K562 (cell line): ENCODE data around the gene ITPR2. TPM values are rescaled to one million over a fixed set of nuclear protein-coding genes. Genes with fewer than 3 reads are reported as not detected.

ENCODE experiments used
- ATAC-seq: fragments of 200-7000 bp; cut with Tn5 transposase; 3 replicates; pipeline ENCODE4 v1.9.1; 2020; ENCODE audit warnings: moderate library complexity
- BruUV-seq: library from RNA; stranded (reverse); fragments of 400-500 nt; replicated peaks from 2 replicates; lab custom pipeline; 2021; lab: Mats Ljungman, UMichigan
- CTCF ChIA-PET: fragments of 300-600 bp; formaldehyde crosslinking; extraction: SDS; loops from one replicate; lab custom pipeline; 2021; ENCODE audit warnings: low intra/inter-chr PET ratio; lab: Yijun Ruan, JAX
- POLR2A ChIA-PET: fragments of 300-600, 350-650 bp; sonication (Branson Sonifier 250); formaldehyde crosslinking; extraction: SDS; loops from one replicate; lab custom pipeline; 2021; ENCODE audit warnings: antibody characterized with exemption, inconsistent platforms; lab: Yijun Ruan, JAX
- DNase-seq, 4 experiments: peaks; one replicate each; pipeline versions ENCODE4 v3.0.0 to v3.0.0-alpha.2; 2011 to 2018; ENCODE audit warnings: low spot score in 3 of 4, mixed read lengths in 3 of 4; ENCODE audit errors: extremely low read depth in 1 of 4
- FAIRE-seq: peaks from 2 replicates; lab custom pipeline; 2011; peaks lifted over from hg19 to GRCh38; lab: Jason Lieb, UNC
- H2AFZ ChIP-seq: 2 replicates; pipeline ENCODE4 v1.6.0; 2011; ENCODE audit warnings: low read depth, low read length, control low read depth, inconsistent platforms
- H3K27ac ChIP-seq: fragments of 200-600 bp; 3 replicates; pipeline ENCODE4 v1.8.0; 2011; ENCODE audit warnings: low read depth, mild to moderate bottlenecking, control low read depth, inconsistent platforms, low read length, moderate library complexity, mixed read lengths; ENCODE audit errors: extremely low read depth
- H3K27me3 ChIP-seq, 2 experiments: fragments of 300-600 bp in 1 of 2; 2 replicates in 1 of 2; 3 replicates in 1 of 2; pipeline versions ENCODE4 v1.6.0 to v1.8.0; 2011; ENCODE audit warnings: inconsistent platforms in 2 of 2, low read length in 2 of 2, mild to moderate bottlenecking in 1 of 2, mixed read lengths in 1 of 2, moderate library complexity in 1 of 2; ENCODE audit not compliant: control insufficient read depth in 2 of 2, insufficient read depth in 2 of 2
- H3K36me3 ChIP-seq: fragments of 300-600 bp; 3 replicates; pipeline ENCODE4 v1.8.0; 2011; ENCODE audit warnings: mild to moderate bottlenecking, low read length, inconsistent platforms; ENCODE audit not compliant: control insufficient read depth, insufficient read depth
- H3K4me1 ChIP-seq, 2 experiments: fragments of 200-600 bp in 1 of 2; replicated peaks in 1 of 2; 2 replicates in 1 of 2; 3 replicates in 1 of 2; pipeline versions ENCODE4 v1.5.1 to v1.8.0; 2011; ENCODE audit warnings: inconsistent platforms in 2 of 2, low read length in 2 of 2, mild to moderate bottlenecking in 1 of 2, mixed read lengths in 1 of 2, moderate library complexity in 1 of 2; ENCODE audit not compliant: control insufficient read depth in 2 of 2, insufficient read depth in 2 of 2
- H3K4me2 ChIP-seq: 2 replicates; pipeline ENCODE4 v1.6.1; 2011; ENCODE audit warnings: low read length, control low read depth, inconsistent platforms, mixed read lengths; ENCODE audit not compliant: insufficient read depth
- H3K4me3 ChIP-seq: fragments of 200-600 bp; sonication (generic), shearing (Covaris generic); 2 replicates; pipeline ENCODE4 v1.5.1; 2016; ENCODE audit warnings: control low read depth, inconsistent platforms
- H3K79me2 ChIP-seq: fragments of 200-600 bp; 3 replicates; pipeline ENCODE4 v1.8.0; 2011; ENCODE audit warnings: low read length, inconsistent platforms; ENCODE audit not compliant: control insufficient read depth, insufficient read depth
- H3K9ac ChIP-seq, 2 experiments: 2 replicates each; pipeline versions ENCODE4 v1.6.0 to v1.6.1; 2011; ENCODE audit warnings: low read depth in 2 of 2, low read length in 2 of 2, control low read depth in 1 of 2, inconsistent platforms in 1 of 2, mild to moderate bottlenecking in 1 of 2, mixed read lengths in 1 of 2; ENCODE audit not compliant: insufficient read depth in 1 of 2
- H3K9me1 ChIP-seq: one replicate; pipeline ENCODE4 v1.6.0; 2011; ENCODE audit warnings: inconsistent platforms, mild to moderate bottlenecking, low read length, moderate library complexity; ENCODE audit not compliant: control insufficient read depth, insufficient read depth
- H3K9me3 ChIP-seq: replicated peaks from 2 replicates; pipeline ENCODE4 v1.5.1; 2011; ENCODE audit warnings: low read depth, low read length, inconsistent platforms; ENCODE audit not compliant: control insufficient read depth, insufficient read depth
- H4K20me1 ChIP-seq: replicated peaks from 2 replicates; pipeline ENCODE4 v1.6.1; 2011; ENCODE audit warnings: low read length, inconsistent platforms, mixed read lengths; ENCODE audit not compliant: control insufficient read depth, insufficient read depth
- BCOR ChIP-seq: fragments of 450-650 bp; IDR thresholded peaks from 2 replicates; pipeline ENCODE4 v1.6.1; 2016
- JUNB ChIP-seq: fragments of 450-650 bp; formaldehyde crosslinking; conservative IDR thresholded peaks from 2 replicates; pipeline ENCODE4 v1.4.0; 2020; ENCODE audit warnings: mild to moderate bottlenecking
- SMARCB1 ChIP-seq: IDR thresholded peaks from 2 replicates; pipeline ENCODE4 v1.6.1; 2011; ENCODE audit warnings: improper control_type of control experiment, low read depth; ENCODE audit not compliant: insufficient read length
- WHSC1 ChIP-seq: IDR thresholded peaks from one replicate; pipeline ENCODE4 v1.6.1; 2012; ENCODE audit warnings: low read length, control low read depth, inconsistent platforms
- ZNF75A ChIP-seq: fragments of 450-650 bp; formaldehyde crosslinking; IDR thresholded peaks from 2 replicates; pipeline ENCODE4 v1.4.0; 2020; ENCODE audit warnings: mild to moderate bottlenecking
- WGBS: fragments of 100-300 bp; shearing (Covaris generic); methylation state at CpG from one replicate; pipeline ENCODE4 v1.1.6; 2016; ENCODE audit warnings: low coverage, mixed read lengths; ENCODE audit not compliant: insufficient coverage; ENCODE audit errors: missing lambda C conversion rate; 5-methylcytosine and 5-hydroxymethylcytosine counted together
- in situ Hi-C: fragments of 300-500 bp; cut with MboI; formaldehyde crosslinking; loops from 4 replicates; pipeline ENCODE4 v1.15.0; 2018; ENCODE audit warnings: inconsistent platforms, mixed read lengths
- intact Hi-C: fragments of 100-400 bp; cut with micrococcal nuclease; formaldehyde crosslinking; loops from 2 replicates; pipeline ENCODE4 v1.14.2; 2022
- polyA plus RNA-seq, 8 experiments: library from polyadenylated mRNA; depleted of rRNA in 4 of 8; stranded (reverse) in 5 of 8; unstranded in 3 of 8; fragments of >200 nt; fragmentation: Nextera tagmentation in 2 of 8; fragmentation: Illumina TruSeq in 1 of 8; extraction: Ambion mirVana in 2 of 8; extraction: Trizol in 1 of 8; gene quantifications; 2 replicates each; pipeline versions ENCODE4 v1.2.1 to v1.2.3, GENCODE V29; 2011 to 2014; ENCODE audit warnings: inconsistent platforms in 1 of 8, missing spikeins in 1 of 8
- total RNA-seq, 7 experiments: library from RNA; depleted of rRNA in 6 of 7; stranded (reverse); fragments of >200 nt in 6 of 7; fragmentation: Illumina TruSeq in 2 of 7; extraction: Trizol in 2 of 7; gene quantifications; 2 replicates each; pipeline versions ENCODE4 v1.2.1 to v1.2.3, GENCODE V29; 2011 to 2021; ENCODE audit warnings: low replicate concordance in 1 of 7
- TF ChIP-seq, protein P1 (sequence below): fragments of 450-650 bp; formaldehyde crosslinking; IDR thresholded peaks from 2 replicates; pipeline ENCODE4 v1.4.0; 2022; ENCODE audit warnings: missing genetic modification characterization
- TF ChIP-seq, protein P2 (sequence below): fragments of 250-450 bp; sonication (Bioruptor Pico); IDR thresholded peaks from 2 replicates; pipeline ENCODE4 v1.4.0; 2020; ENCODE audit warnings: mild to moderate bottlenecking, moderate library complexity
- TF ChIP-seq, protein P3 (sequence below), 2 experiments: fragments of 450-650 bp in 1 of 2; sonication (generic) in 1 of 2; formaldehyde crosslinking in 1 of 2; IDR thresholded peaks in 1 of 2; conservative IDR thresholded peaks in 1 of 2; 2 replicates each; pipeline versions ENCODE4 v1.6.1 to v1.8.1; 2016 to 2023; ENCODE audit warnings: mild to moderate bottlenecking in 2 of 2, moderate library complexity in 2 of 2, inconsistent platforms in 1 of 2, missing genetic modification reagents in 1 of 2
- TF ChIP-seq, protein P4 (sequence below): fragments of 450-650 bp; IDR thresholded peaks from 2 replicates; pipeline ENCODE4 v1.6.1; 2016; ENCODE audit warnings: missing biosample characterization, missing genetic modification characterization

ITPR2 gene
- total and polyA plus RNA-seq, 9 of the 15 experiments (the other 6 are each of a cell fraction or from before 2014, with no cell fraction given): 0.21 to 3.3 (median 0.95) TPM

DNA sequence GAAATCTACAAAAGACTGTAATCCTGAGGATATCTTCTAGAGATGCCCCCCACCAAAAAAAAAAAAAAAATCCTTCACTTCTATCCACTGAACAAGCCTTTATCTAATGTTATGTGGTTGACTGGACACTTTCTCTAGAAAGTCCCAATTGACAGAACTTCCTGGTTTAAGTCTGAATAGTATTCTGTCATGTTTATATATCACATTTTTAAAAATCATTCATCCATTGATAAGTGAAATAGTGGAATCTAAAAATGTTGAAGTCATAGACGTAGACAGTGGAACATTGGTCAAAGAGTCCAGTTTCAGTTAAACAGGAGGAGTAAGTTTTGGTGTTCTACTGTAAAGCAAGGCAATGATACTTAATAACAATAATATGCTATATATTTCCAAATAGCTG, 340.6 kb downstream of the ITPR2 start:
- H3K9me1 ChIP-seq: no peaks in the 10 kb centered on the region
- no peak overlapping the region for H3K4me3 ChIP-seq
- no peak overlapping the region for H3K4me2 ChIP-seq
- FAIRE-seq (no peak), DNase-seq (no peak), ATAC-seq (no peak)
- no peaks in the 10 kb centered on the region for H3K9me3 ChIP-seq
- H3K27me3 ChIP-seq: no peaks in the 10 kb centered on the region
- in situ Hi-C loops: no loop called here
- BruUV-seq: no TSS peak
- no peak overlapping the region for H3K27ac ChIP-seq
- H3K36me3 ChIP-seq: no peaks in the 10 kb centered on the region
- TF ChIP-seq, protein P1, sequence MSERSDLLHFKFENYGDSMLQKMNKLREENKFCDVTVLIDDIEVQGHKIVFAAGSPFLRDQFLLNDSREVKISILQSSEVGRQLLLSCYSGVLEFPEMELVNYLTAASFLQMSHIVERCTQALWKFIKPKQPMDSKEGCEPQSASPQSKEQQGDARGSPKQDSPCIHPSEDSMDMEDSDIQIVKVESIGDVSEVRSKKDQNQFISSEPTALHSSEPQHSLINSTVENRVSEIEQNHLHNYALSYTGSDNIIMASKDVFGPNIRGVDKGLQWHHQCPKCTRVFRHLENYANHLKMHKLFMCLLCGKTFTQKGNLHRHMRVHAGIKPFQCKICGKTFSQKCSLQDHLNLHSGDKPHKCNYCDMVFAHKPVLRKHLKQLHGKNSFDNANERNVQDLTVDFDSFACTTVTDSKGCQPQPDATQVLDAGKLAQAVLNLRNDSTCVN (CRISPR knock-in tag): no peak
- TF ChIP-seq, protein P2, sequence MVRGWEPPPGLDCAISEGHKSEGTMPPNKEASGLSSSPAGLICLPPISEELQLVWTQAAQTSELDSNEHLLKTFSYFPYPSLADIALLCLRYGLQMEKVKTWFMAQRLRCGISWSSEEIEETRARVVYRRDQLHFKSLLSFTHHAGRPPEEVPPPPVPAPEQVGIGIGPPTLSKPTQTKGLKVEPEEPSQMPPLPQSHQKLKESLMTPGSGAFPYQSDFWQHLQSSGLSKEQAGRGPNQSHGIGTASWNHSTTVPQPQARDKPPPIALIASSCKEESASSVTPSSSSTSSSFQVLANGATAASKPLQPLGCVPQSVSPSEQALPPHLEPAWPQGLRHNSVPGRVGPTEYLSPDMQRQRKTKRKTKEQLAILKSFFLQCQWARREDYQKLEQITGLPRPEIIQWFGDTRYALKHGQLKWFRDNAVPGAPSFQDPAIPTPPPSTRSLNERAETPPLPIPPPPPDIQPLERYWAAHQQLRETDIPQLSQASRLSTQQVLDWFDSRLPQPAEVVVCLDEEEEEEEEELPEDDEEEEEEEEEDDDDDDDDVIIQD (CRISPR knock-in tag): no peak
- TF ChIP-seq, protein P3, sequence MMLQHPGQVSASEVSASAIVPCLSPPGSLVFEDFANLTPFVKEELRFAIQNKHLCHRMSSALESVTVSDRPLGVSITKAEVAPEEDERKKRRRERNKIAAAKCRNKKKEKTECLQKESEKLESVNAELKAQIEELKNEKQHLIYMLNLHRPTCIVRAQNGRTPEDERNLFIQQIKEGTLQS (IDR thresholded peaks at IDR 0.05): no peak
- TF ChIP-seq, protein P3 (CRISPR knock-in tag; conservative IDR thresholded peaks at IDR 0.05): no peak
- TF ChIP-seq BCOR (no peak), ZNF75A (CRISPR knock-in tag) (no peak), JUNB (CRISPR knock-in tag) (no peak), SMARCB1 (no peak), WHSC1 (no peak)
- TF ChIP-seq, protein P4, sequence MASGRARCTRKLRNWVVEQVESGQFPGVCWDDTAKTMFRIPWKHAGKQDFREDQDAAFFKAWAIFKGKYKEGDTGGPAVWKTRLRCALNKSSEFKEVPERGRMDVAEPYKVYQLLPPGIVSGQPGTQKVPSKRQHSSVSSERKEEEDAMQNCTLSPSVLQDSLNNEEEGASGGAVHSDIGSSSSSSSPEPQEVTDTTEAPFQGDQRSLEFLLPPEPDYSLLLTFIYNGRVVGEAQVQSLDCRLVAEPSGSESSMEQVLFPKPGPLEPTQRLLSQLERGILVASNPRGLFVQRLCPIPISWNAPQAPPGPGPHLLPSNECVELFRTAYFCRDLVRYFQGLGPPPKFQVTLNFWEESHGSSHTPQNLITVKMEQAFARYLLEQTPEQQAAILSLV (tag): no peak
- 0% methylated on average over 1 of the region's 1 CpG for WGBS
- H3K9ac ChIP-seq: no peak overlapping the region
- no peaks in the 10 kb centered on the region for H3K79me2 ChIP-seq
- ChIA-PET POLR2A (no interaction called here), CTCF (no interaction called here)
- no peaks in the 10 kb centered on the region for H4K20me1 ChIP-seq
- intact Hi-C loops: no loop called here
- no peaks in the 10 kb centered on the region for H3K4me1 ChIP-seq
- no peak overlapping the region for H2AFZ ChIP-seq
